Sigmoid colon (tissue), 3 donors: ENCODE results near the gene MAGI2.

ENCODE experiments used
- CTCF ChIP-seq, 4 experiments: fragments of 450-650 bp in 3 of 4; fragments of 200-600 bp in 1 of 4; IDR thresholded peaks; one replicate each; pipeline ENCODE4 v1.5.1; 2016 to 2019; ENCODE audit warnings: antibody characterized with exemption in 4 of 4, mild to moderate bottlenecking in 3 of 4, moderate library complexity in 2 of 4
- POLR2A ChIP-seq, 2 donors: fragments of 450-650 bp; IDR thresholded peaks; one replicate each; pipeline ENCODE4 v1.6.1; 2016; ENCODE audit warnings: antibody characterized with exemption in 2 of 2, mild to moderate bottlenecking in 2 of 2, moderate library complexity in 2 of 2

GRCh38 chr7:79157281-79157680 lies 296.2 kb downstream of the MAGI2 start:
- no peak for TF ChIP-seq CTCF (IDR thresholded peaks at IDR 0.05)
- no peak for TF ChIP-seq POLR2A (IDR thresholded peaks at IDR 0.05)
